NCI-H82 (cell line): ENCODE measurements around the gene HCFC1R1.
"Not testable (repeated sequence)": the region's sequence is repeated elsewhere in the genome, so short reads cannot be mapped to it uniquely, and the experiment has no call there.

Source experiments
- DNase-seq: peaks from one replicate; lab custom pipeline; 2025; lab: John Stamatoyannopoulos, UW

Gene HCFC1R1

DNA sequence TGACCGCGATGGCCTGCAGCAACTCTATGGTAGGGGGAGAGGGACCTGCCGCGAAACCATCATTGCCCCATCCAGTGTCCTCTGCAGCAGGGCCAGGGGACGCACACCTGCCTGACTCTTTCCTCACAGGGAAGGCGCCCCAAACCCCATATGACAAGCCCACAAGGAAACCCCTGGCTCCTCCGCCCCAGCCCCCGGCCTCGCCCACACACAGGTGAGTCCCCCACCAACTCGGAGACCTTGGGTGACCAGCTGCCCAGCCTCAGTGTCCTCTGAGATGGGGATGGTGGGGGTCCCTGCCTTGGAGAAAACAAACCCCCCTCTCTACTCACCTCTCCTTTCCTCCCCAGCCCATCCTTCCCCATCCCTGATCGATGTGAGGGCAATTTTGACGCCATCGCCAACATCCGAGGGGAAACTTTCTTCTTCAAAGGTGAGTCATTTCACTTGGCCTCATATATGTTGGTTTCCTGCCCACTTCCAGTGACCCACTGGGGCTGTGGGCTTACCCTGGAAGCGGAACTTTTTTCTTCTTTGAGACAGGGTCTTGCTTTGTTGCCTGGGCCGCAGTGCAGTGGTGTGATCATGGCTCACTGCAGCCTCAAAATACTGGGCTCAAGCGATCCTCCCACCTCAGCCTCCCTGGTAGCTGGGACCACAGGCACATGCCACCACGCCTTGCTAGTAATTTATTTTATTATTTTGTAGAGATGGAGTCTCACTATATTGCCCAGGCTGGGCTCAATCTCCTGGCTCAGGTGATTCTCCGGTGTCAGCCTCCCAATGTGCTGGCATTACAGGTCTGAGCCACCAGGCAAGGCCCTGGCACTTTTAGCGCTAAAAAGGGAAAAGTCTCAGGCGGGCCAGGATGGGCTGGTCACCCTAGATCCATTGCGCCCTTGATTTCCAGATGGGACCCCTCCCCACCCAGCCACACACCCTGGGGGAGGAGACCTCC, 33.7 kb upstream of the HCFC1R1 start:
- DNase-seq, result no peak

DNA sequence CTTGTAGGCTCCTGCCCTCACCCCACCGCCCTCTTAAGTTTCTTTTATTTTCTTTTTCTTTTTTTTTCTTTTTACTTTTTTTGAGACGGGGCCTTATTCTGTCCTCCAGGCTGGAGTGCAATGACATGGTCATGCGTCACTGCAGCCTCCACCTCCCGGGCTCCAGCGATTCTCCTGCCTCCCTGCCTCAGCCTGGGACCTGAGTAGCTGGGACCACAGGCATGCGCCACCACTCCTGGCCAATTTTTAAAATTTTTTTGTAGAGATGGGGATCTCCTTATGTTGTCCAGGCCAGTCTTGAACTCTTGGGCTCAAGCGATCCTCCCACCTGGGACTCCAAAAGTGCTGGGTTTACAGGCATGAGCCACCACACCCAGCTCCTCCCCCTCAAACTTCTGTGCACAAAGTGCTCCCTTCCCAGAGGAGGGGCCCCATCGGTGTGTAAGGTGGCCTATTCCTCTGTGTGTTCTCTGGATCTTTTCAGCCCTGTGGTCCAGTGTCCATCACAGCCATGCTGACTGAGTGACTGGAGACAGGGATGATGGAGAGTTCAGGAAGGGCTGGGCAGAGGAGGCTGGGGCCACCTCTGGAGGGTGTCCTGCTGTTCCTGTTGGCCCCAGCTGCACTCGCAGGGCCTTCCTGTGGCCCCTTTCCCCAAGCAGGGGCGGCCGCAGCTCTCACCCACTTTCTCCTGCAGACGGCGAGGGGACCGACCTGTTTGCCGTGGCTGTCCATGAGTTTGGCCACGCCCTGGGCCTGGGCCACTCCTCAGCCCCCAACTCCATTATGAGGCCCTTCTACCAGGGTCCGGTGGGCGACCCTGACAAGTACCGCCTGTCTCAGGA, 32.8 kb upstream of the HCFC1R1 start:
- DNase-seq, result no peak

DNA sequence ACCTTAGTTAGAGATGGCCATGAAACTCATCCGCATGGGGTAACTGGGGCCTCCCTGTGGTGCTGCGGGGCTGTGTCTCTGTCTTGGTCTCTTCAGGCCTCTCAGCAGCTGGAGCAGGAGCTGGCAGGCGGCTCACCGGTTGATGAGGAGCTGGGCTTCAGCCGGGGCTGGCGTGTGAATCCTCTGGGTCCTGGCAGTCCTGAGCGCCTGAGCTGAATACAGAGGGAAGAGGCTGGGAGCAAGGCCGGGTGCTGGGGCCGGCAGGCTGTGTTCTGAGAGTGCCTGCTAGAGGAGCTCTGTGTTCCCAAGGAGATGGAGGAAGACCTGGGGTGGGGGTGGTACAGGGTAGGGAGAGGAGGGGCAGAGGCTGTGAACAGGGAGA, 32.0 kb upstream of the HCFC1R1 start:
- DNase-seq, result not testable (repeated sequence)

DNA sequence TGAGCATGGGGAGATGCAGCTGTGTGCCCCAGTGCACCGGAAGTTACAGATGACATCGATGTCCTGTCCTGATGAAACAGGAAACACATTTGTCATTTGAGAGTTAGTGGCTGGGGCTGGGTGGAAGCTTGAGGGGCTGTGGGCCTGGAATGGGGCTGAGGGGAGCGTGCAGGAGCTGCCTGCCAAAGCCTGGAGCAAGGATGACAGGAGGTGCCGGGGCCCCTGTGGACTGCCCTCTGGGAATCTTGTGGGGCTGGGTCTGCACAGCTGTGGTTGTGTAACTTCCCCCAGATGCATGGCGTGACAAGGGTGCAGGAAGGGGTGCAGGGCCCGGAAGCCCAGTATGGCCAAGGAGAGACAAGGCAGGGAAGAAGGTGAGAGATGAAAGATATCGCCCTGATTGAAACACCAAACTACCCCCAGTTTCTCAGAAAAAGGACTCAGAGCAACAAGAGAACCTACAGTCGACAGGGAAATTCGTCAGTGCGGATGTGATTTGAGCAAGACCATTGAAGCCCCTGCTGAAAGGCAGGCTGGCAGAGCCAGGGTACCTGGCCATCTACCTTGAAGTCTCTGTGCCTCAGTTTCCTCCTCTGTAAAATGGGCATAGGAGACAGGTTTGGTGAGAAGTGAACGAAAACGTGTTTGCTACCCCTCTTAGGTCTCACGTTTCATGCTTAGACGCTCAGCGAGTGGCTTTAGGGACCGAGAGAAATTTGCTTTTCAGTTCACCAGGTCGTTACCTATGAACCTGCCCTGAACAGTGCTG, 31.4 kb upstream of the HCFC1R1 start:
- no peak for DNase-seq

DNA sequence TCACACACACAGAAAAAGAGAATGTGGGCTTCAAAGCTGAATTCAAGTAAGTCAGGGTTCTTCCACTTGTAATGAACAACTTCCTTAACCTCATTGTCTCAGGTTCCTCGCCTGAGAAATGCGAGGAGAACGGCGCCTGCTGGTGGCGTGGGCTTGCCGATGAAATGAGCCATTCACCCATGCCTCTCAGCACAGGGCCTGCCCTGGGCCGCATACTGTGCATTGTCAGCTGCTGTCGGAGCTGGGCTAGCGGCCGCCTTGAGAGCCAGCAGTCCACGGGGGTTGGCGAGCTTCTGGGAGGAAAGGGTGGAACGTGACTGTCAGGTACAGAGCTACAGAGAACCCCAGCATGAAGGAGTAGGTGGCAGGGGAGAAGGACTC, 29.6 kb upstream of the HCFC1R1 start:
- DNase-seq, result not testable (repeated sequence)

DNA sequence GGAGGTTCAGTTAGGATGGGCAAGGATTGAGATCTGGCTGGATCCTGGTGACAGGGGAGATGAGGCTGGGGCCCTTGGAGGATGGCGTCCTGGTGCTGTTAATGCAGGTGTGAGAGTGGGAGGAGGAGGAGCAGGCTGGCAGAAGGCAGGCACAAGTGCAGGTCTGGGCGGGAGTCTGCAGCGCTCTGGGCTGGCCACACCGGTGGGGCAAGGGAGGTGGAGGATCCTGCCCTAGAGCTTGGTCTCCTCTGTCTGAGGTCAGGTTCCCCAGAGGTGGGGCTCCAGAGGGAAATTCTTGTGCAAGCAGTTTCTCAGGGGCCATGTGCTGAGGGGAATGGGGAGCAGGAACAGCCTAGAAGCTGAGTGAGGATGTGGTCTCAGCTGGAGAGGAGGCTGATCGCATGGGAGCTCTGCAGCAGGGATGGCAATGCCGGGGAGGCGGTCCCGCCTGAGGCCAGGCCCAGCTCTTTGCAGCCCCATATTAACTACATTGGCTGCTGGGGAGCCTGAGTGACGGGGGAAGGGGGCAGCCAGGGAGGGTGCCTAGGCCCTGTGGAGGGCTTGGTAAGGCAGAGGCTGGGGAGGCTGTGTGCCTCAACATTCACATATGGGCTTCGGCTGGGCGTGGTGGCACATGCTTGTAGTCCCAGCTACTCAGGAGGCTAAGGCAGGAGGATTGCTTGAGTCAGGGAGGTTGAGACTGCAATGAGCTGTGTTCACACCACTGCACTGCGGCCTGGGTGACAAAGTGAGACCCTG, 29.0 kb upstream of the HCFC1R1 start:
- not testable (repeated sequence) for DNase-seq

DNA sequence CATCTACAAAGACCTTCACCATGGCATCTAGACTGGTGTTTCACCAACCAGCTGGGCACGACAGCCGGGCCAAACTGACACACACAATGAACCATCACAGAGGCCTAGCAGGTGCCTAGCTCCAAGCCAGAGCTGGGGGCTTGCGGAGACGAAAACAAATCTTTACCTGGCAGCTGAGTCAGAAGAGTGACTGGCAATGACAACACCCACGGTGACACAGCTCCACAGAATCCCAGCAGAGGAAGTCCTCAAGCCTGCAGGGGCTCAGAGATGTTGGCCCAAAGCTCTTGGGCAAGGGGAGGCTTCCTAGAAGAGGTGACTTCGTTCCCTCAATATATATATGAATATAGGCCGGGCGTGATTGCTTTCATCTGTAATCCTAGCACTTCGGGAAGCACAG, 27.8 kb upstream of the HCFC1R1 start:
- no peak for DNase-seq

DNA sequence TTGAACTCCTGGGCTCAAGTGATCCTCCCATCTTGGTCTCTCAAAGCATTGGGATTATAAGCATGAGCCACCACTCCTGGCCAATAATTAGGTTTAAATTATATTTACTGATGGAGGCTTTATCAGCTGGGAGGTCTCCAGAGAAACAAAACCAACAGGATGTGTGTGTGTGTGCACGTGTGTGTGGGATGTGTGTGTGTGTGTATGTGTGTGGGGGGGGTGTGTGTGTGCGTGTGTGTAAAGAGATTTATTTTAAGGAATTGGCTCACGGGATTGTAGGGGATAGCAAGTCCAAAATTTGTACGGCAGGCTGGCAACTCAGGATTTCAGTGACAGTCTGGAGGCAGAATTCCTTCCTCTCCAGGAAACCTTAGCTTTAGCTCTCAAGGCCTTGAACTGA, 27.3 kb upstream of the HCFC1R1 start:
- no peak for DNase-seq

DNA sequence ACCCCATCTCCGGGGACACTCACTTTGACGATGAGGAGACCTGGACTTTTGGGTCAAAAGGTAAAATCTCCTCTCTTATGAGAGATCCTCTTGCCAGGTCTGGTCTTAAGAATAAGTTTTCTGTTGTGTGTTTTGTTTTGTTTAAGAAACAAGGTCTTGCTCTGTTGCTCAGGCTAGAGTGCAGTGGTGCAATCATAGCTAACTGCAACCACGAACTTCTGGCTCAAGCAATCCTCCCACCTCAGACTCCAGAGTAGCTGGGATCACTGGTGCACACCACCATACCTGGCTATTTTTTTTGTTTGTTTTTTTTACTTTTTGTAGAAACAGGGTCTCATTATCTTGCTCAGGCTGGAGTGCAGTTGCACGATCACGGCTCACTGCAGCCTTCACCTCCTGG, 26.7 kb upstream of the HCFC1R1 start:
- DNase-seq, result no peak

DNA sequence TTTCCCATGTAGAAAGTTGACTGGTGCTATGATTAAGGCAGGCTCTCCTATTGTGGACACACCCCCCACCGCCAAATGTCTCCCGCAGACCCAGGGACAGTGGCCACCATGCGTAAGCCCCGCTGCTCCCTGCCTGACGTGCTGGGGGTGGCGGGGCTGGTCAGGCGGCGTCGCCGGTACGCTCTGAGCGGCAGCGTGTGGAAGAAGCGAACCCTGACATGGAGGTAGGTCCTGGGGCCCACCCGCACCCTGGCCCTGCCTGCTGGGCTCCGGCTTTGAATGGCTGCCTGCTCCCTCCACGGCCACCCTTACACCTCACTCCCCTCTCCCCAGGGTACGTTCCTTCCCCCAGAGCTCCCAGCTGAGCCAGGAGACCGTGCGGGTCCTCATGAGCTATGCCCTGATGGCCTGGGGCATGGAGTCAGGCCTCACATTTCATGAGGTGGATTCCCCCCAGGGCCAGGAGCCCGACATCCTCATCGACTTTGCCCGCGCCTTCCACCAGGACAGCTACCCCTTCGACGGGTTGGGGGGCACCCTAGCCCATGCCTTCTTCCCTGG, 26.3 kb upstream of the HCFC1R1 start:
- DNase-seq, result no peak

DNA sequence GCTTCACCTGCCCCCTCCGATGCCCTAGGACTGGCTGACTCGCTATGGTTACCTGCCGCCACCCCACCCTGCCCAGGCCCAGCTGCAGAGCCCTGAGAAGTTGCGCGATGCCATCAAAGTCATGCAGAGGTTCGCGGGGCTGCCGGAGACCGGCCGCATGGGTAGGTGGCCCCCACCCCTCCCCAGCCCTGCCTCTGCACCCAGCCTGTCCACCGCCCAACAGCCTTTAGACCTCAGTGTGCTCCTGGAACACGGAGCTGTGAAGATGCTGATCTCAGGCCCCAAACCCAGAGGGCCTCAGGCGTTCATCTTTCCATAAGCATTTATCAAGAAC, 23.6 kb upstream of the HCFC1R1 start:
- DNase-seq, result peak; percentile 24

DNA sequence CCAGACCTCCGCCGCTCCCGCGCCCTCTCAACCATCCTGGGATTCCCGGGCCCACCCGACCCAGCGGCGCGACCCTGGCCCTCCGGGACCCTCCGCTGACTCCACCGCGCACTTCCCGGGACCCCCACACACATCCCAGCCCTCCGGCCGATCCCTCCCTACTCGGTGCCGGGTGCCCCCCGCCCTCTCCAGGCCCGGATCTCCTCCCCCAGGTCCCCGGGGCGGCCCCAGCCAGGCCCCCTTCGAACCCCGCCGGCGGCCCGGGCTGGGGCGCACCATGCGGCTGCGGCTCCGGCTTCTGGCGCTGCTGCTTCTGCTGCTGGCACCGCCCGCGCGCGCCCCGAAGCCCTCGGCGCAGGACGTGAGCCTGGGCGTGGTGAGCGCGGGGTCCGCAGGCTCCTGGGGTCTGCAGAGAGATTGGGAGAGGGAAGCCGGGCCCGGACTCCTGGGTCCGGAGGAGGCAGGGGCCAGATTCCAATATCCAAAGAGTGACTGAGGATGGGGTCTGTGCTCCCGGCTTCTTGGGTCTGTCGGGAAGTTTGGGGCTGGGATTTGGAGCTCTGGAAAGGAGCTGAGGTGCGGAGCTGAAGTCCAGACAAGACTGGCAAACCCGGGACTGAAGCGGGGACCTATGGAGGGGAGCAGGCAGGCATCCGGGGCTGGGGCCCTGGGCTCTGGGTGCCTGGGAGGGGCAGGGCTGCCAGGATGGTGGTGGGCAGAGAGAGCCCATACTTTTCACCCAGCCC, 23.1 kb upstream of the HCFC1R1 start:
- DNase-seq, result no peak

DNA sequence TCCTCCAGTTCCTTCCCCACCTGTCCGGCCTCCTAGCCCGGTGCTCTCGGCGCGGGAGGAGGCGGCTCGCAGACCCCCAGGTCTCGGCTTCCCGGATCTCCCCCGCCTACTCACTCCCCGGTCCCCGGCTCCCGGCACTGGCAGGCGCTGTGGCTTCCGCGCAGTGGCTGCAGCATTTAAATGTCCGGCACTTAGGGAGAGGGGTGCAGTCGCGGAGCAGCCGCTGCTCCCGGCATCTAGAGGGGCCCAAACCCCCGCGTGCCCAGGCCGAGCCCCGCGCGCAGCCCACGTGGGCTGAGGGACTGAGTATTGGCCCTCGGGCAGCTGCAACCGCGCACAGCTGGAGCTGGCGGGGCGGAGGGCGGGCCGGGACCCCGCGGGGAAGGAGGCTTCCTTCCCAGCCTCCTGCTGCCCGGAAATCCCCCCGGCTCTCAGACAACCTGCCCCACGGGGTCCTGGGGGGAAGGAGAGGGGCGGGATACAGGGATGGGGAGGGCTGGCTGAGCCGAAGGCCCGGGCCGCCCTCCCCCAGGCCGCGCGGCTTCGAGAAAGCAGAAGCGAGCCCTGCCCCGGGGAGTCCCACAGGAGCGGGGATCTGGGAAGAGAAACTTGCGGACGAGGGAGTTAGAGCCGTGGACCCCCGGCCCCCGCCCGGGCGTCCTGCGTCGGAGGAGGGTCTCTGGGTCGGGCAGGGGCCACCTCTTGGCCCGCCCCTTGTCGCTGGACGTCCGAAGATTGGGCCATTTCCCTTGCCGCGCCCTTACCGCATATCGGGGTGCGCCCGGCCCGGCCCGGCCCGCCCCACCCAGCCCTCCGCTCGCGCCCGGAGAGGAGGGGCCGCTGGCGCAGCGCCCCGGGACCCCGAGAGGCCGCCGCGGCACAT, 22.3 kb upstream of the HCFC1R1 start, which contains the start of gene MMP25:
TSS of gene MMP25 (plus strand) at position 804 of the 883 bp plus-strand sequence. CDS start 357 bp downstream, outside the sequence.
- no peak for DNase-seq

DNA sequence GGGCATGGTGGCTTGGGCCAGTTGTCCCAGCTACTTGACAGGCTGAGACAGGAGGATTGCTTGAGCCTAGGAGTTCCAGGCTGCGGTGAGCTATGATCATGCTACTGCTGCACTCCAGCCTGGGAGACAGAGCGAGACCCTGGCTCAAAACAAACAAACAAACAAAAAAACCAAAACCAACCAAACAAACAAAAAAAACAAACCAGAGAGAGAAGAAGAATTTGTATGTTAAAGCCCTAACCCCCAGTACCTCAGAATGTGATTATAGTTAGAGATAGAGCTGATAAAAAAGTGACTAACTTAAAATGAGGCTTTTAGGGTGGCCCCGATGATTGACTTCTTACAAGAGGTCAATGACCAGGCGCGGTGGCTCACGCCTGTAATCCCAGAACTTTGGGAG, 21.0 kb upstream of the HCFC1R1 start:
- no peak for DNase-seq

DNA sequence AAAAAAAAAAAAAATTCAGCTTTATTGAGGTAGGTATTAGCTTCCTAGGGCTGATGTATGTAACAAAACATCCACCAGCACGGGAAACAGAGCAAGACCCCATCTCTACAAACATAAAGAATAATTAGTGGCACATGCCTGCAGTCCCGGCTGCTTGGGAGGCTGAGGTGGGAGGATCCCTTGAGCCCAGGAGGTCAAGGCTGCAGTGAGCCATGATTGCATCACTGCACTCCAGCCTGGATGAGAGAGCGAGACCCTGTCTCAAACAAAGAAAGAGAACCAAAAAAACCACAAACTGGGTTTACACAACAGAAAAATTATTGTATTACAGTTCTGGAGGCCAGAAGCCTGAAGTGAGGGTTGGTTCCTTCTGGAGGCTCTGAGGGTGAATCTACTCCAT, 18.6 kb upstream of the HCFC1R1 start:
- no peak for DNase-seq

DNA sequence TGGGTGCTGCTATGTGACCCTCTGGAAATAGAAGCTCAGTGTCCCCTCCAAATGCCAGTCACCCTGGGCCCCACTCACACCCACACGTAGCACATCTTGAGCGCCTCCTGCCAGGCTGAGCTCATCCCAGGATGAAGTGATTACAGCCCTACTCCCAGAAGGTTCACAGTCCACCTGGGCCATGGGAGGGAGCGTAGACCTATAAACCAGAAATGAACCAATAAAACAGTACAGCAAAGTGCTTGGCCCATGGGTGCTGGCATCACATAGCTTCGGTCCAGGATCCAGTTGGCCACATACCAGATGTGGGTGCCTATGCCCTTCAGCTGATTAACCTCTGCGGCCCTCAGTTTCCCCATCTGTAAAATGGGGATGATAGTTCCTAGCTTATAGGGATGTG, 15.2 kb upstream of the HCFC1R1 start:
- no peak for DNase-seq

DNA sequence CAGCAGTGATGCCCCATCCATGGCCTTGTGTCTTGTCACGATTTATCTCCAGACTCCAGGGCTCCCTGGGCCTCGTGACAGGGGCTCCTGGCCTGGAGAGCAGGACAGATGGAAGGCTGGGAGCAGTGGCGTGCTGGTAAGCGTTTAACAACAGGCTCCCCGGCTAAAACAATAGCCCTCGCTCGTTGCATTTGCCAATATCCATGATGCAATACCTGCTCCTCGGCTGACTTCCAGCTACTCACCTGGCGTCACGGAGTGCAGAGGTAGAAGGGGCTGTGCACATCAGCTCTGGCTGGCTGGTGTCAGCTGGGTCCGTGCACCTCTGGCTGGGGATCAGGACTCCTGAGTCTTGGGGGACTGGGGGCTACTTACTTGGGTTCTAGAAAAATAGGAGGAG, 14.5 kb upstream of the HCFC1R1 start:
- peak; percentile 50 for DNase-seq

DNA sequence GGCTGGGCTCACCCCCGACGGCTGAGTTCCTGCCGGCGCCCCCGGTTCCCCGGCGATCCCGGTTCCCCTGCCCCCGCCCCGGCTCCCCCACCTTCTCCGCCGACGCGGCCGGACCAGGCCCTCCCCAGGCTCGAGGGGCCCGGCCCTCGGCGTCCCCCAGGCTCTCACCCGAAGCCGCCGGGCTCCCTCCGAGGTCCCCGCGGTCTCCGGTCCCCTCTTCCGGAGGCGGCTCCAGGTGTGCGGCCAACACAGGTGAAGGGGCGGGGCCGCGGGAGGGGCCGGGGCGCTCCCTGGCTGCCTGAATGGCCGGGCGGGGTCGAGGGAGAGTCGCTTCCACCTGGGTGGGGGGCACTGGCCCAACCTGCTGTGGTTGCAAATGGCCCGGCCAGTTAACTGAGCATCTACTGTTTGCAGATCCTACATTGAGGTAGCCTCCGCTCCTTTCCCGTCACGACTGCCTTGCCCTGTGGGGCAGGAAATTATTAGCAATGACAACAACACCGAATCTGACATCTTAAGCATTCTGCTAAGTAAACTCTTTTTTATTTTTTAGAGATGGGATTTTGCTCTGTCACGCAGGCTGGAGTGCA, 13.1 kb upstream of the HCFC1R1 start, which contains the start of gene BICDL2:
TSS of gene BICDL2 (minus strand) at position 219 of the 590 bp plus-strand sequence. CDS start 1,448 bp downstream, outside the sequence.
- DNase-seq, result no peak
